ENCODE measurements around the gene MLLT1.

MLLT1 gene

GRCh38 chr19:6213266-6213595 lies 66.5 kb downstream of the MLLT1 start:
- DNase-seq (ENCODE audit: low read depth): no peak
- H3K4me3 ChIP-seq (ENCODE audit: low read length): no peak overlapping the region
- no peak for TF ChIP-seq CTCF (IDR thresholded peaks at IDR 0.05; ENCODE audit: insufficient read depth, low read depth, low read length, missing control alignments)

- no peak for TF ChIP-seq CTCF (IDR thresholded peaks at IDR 0.05; ENCODE audit: insufficient read depth, low read depth, low read length, missing control alignments)
- no peak overlapping the region for H3K4me3 ChIP-seq (ENCODE audit: low read length)
- DNase-seq (ENCODE audit: low read depth): no peak
Observed at GRCh38 chr19:6212403-6213265, 67.1 kb downstream of the MLLT1 start.

GRCh38 chr19:6211632-6212402 lies 68.0 kb downstream of the MLLT1 start:
- no peak for TF ChIP-seq CTCF (IDR thresholded peaks at IDR 0.05; ENCODE audit: insufficient read depth, low read depth, low read length, missing control alignments)
- H3K4me3 ChIP-seq (ENCODE audit: low read length): no peak overlapping the region
- no peak for DNase-seq (ENCODE audit: low read depth)

- no peak overlapping the region for H3K4me3 ChIP-seq (ENCODE audit: low read length)
- no peak for TF ChIP-seq CTCF (IDR thresholded peaks at IDR 0.05; ENCODE audit: insufficient read depth, low read depth, low read length, missing control alignments)
- no peak for DNase-seq (ENCODE audit: low read depth)
Observed at GRCh38 chr19:6210721-6211600, 68.8 kb downstream of the MLLT1 start.

- H3K4me3 ChIP-seq (ENCODE audit: low read length): no peak overlapping the region
- no peak for DNase-seq (ENCODE audit: low read depth)
- no peak for TF ChIP-seq CTCF (IDR thresholded peaks at IDR 0.05; ENCODE audit: insufficient read depth, low read depth, low read length, missing control alignments)
Observed at GRCh38 chr19:6210091-6210490, 69.7 kb downstream of the MLLT1 start.

GRCh38 chr19:6209680-6210079 lies 70.1 kb downstream of the MLLT1 start:
- no peak for DNase-seq (ENCODE audit: low read depth)
- TF ChIP-seq CTCF (IDR thresholded peaks at IDR 0.05; ENCODE audit: insufficient read depth, low read depth, low read length, missing control alignments): no peak
- no peak overlapping the region for H3K4me3 ChIP-seq (ENCODE audit: low read length)

Measured in epithelial cell of esophagus (primary cell).